Activated T-cell treated with anti-CD3 and anti-CD28 coated beads, Interleukin-2, amount 50 U/mL, for 72 hours (primary cell): Measurements from ENCODE around the gene ZNF133. TPM values are rescaled to one million over a fixed set of nuclear protein-coding genes. Genes with fewer than 3 reads are reported as not detected.

Experiments used
- ATAC-seq, 2 donors: fragments of 150-1000 bp; cut with Tn5 transposase; replicated peaks in 1 of 2; 2 replicates each; pipeline ENCODE4 v1.10.0; 2021; ENCODE audit warnings: moderate library complexity in 2 of 2, mild to moderate bottlenecking in 1 of 2
- DNase-seq, 2 donors: peaks; one replicate each; pipeline ENCODE4 v3.0.0; 2021 to 2022; ENCODE audit warnings: mixed read lengths in 1 of 2
- H3K27ac Mint-ChIP-seq: one replicate; pipeline ENCODE4 v1.8.0; 2022; ENCODE audit warnings: mild to moderate bottlenecking, moderate library complexity, mixed read lengths
- H3K27me3 Mint-ChIP-seq: one replicate; pipeline ENCODE4 v1.8.0; 2022; ENCODE audit warnings: low read depth, mixed read lengths
- H3K36me3 Mint-ChIP-seq, 2 donors: one replicate each; pipeline ENCODE4 v1.8.0; 2022; ENCODE audit warnings: mixed read lengths in 2 of 2, mild to moderate bottlenecking in 1 of 2; ENCODE audit not compliant: insufficient read depth in 2 of 2
- H3K4me1 Mint-ChIP-seq: one replicate; pipeline ENCODE4 v1.8.0; 2022; ENCODE audit warnings: low read depth, mixed read lengths
- H3K4me3 Mint-ChIP-seq, 2 donors: one replicate each; pipeline ENCODE4 v1.8.0; 2022; ENCODE audit warnings: mild to moderate bottlenecking in 2 of 2, mixed read lengths in 2 of 2, moderate library complexity in 2 of 2
- H3K9me3 Mint-ChIP-seq, 2 donors: one replicate each; pipeline ENCODE4 v1.8.0; 2022; ENCODE audit warnings: mixed read lengths in 2 of 2
- total RNA-seq, 2 donors: library from RNA; stranded (reverse); gene quantifications; one replicate each; pipeline ENCODE4 v1.2.3, GENCODE V29; 2022

Gene ZNF133
- total RNA-seq, 2 donors from 2014 or later, result 10.9 to 12.5 TPM

- no peaks in the 10 kb centered on the region for H3K4me1 Mint-ChIP-seq
- no peak overlapping the region for H3K27ac Mint-ChIP-seq
- no peaks in the 10 kb centered on the region for H3K9me3 Mint-ChIP-seq
- no peak overlapping the region for H3K4me3 Mint-ChIP-seq
- H3K27me3 Mint-ChIP-seq, result no peaks in the 10 kb centered on the region
- ATAC-seq (no peak), DNase-seq (no peak)
- H3K36me3 Mint-ChIP-seq, result peaks cover 0 to 3% of the 10 kb centered on the region in 2 donors
Observed at GRCh38 chr20:18304618-18305017, 16.3 kb downstream of the ZNF133 start.

GRCh38 chr20:18307301-18307700, 19.0 kb downstream of the ZNF133 start:
- Mint-ChIP-seq H3K4me3 (no peak overlapping the region), H3K9me3 (no peaks in the 10 kb centered on the region), H3K36me3 (peaks cover 0 to 3% of the 10 kb centered on the region in 2 donors), H3K4me1 (no peaks in the 10 kb centered on the region), H3K27ac (no peak overlapping the region), H3K27me3 (no peaks in the 10 kb centered on the region)
- ATAC-seq (no peak), DNase-seq (no peak)

- no peaks in the 10 kb centered on the region for H3K4me1 Mint-ChIP-seq
- H3K27ac Mint-ChIP-seq, result no peak overlapping the region
- no peaks in the 10 kb centered on the region for H3K27me3 Mint-ChIP-seq
- H3K9me3 Mint-ChIP-seq, result no peaks in the 10 kb centered on the region
- DNase-seq, result no peak
- peaks cover 1 to 3% of the 10 kb centered on the region in 2 donors for H3K36me3 Mint-ChIP-seq
- H3K4me3 Mint-ChIP-seq, result no peak overlapping the region
- no peak for ATAC-seq
Observed at GRCh38 chr20:18310051-18310450, 21.7 kb downstream of the ZNF133 start.

GRCh38 chr20:18310592-18310991, 22.3 kb downstream of the ZNF133 start:
- peaks cover 4 to 7% of the 10 kb centered on the region in 2 donors for H3K36me3 Mint-ChIP-seq
- H3K9me3 Mint-ChIP-seq, result no peaks in the 10 kb centered on the region
- no peak for DNase-seq
- H3K4me1 Mint-ChIP-seq, result no peaks in the 10 kb centered on the region
- no peak for ATAC-seq
- no peak overlapping the region for H3K4me3 Mint-ChIP-seq
- H3K27me3 Mint-ChIP-seq, result no peaks in the 10 kb centered on the region
- H3K27ac Mint-ChIP-seq, result no peak overlapping the region

- H3K4me3 Mint-ChIP-seq, result no peak overlapping the region
- H3K4me1 Mint-ChIP-seq, result no peaks in the 10 kb centered on the region
- no peak overlapping the region for H3K27ac Mint-ChIP-seq
- no peak for DNase-seq
- H3K36me3 Mint-ChIP-seq, result peaks cover 8 to 13% of the 10 kb centered on the region in 2 donors
- no peaks in the 10 kb centered on the region for H3K9me3 Mint-ChIP-seq
- ATAC-seq, result no peak
- no peaks in the 10 kb centered on the region for H3K27me3 Mint-ChIP-seq
Observed at GRCh38 chr20:18312723-18313122, 24.4 kb downstream of the ZNF133 start.

DNA sequence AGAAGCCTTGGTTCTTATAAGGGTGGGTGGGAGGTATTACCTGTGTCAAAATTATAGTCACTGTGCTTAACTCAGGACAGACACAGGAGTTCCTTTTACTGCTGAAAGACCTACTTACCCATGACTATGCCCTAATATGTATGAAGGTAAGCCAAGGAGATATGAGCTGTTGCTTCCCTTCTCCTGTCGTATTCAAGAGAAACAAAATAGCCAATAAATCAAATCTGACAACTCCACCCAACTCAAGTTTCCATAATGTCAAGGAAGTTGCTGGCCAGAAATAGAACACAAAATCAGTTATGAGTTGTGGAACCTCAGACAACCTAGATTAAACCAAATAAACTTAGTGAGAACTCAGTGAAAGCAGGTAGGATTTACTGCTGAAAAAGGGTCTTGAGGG, 25.1 kb downstream of the ZNF133 start:
- peaks cover 8 to 13% of the 10 kb centered on the region in 2 donors for H3K36me3 Mint-ChIP-seq
- no peak overlapping the region for H3K27ac Mint-ChIP-seq
- no peaks in the 10 kb centered on the region for H3K4me1 Mint-ChIP-seq
- no peaks in the 10 kb centered on the region for H3K9me3 Mint-ChIP-seq
- no peaks in the 10 kb centered on the region for H3K27me3 Mint-ChIP-seq
- ATAC-seq, result no peak
- no peak for DNase-seq
- H3K4me3 Mint-ChIP-seq, result no peak overlapping the region

GRCh38 chr20:18314786-18315406, 26.6 kb downstream of the ZNF133 start:
- no peak for DNase-seq
- Mint-ChIP-seq H3K4me1 (no peaks in the 10 kb centered on the region), H3K36me3 (peaks cover 5 to 13% of the 10 kb centered on the region in 2 donors), H3K9me3 (no peaks in the 10 kb centered on the region), H3K4me3 (no peak overlapping the region), H3K27ac (no peak overlapping the region), H3K27me3 (no peaks in the 10 kb centered on the region)
- no peak for ATAC-seq

DNA sequence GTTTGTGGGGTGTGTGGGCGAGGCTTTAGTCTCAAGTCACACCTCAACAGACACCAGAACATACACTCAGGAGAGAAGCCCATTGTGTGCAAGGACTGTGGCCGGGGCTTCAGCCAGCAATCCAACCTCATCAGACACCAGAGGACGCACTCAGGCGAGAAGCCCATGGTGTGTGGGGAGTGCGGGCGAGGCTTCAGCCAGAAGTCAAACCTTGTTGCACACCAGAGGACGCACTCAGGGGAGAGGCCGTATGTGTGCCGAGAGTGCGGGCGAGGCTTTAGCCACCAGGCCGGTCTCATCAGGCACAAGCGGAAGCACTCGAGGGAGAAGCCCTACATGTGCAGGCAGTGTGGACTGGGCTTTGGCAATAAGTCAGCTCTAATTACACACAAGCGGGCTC, 27.8 kb downstream of the ZNF133 start:
- no peak for DNase-seq
- Mint-ChIP-seq H3K4me1 (no peaks in the 10 kb centered on the region), H3K9me3 (no peaks in the 10 kb centered on the region), H3K27ac (no peak overlapping the region), H3K27me3 (no peaks in the 10 kb centered on the region), H3K4me3 (no peak overlapping the region), H3K36me3 (peaks cover 5 to 13% of the 10 kb centered on the region in 2 donors)
- no peak for ATAC-seq

- no peaks in the 10 kb centered on the region for H3K27me3 Mint-ChIP-seq
- H3K4me3 Mint-ChIP-seq, result no peak overlapping the region
- no peaks in the 10 kb centered on the region for H3K9me3 Mint-ChIP-seq
- DNase-seq, result no peak
- H3K4me1 Mint-ChIP-seq, result no peaks in the 10 kb centered on the region
- peaks cover 0 to 3% of the 10 kb centered on the region in 2 donors for H3K36me3 Mint-ChIP-seq
- no peak overlapping the region for H3K27ac Mint-ChIP-seq
- ATAC-seq, result no peak
Observed at GRCh38 chr20:18321316-18321715, 33.0 kb downstream of the ZNF133 start.

DNA sequence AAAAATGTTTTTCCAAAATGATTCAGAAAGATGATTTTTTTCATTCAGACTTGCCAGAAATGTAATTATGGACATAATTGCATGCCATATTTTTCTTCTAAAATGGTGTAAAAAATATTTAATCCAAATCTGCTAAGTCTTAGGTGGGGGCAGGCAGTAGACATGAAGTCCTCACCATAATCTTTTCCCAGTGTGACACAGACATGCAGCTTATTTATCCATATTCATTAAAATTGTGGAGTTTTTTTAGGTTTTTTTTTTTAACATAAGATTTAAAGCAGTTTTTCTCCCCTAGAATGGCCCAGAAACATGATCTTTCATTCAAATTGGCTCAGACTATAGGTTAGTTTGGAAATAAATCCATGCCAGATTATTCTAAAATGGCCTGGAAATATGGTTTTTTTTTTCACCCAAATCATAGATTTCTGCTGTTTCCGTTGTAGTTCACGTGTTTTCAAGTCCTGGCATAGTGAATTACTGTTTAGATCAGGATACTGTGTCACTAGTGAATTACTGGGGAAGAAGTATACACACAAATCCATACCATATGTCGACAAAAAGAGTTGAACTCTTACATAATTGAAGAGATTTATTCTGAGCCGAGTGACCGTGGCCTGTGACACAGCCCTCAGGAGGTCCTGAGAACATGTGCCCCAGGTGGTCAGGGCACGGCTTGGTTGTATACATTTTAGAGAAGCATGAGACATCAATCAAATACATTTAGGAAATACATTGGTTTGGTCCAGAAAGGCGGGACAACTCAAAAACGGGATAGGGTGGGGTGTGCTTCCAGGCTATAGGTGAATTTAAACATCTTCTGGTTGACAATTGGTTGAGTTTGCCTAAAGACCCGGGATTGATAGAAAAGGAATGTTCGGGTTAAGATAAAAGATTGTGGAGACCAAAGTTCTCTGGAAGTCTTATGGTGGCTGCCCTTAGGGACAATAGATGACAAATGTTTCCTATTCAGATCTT, 33.9 kb downstream of the ZNF133 start:
- Mint-ChIP-seq H3K36me3 (peaks cover 0 to 2% of the 10 kb centered on the region in 2 donors), H3K27ac (no peak overlapping the region), H3K4me1 (no peaks in the 10 kb centered on the region), H3K4me3 (no peak overlapping the region), H3K9me3 (no peaks in the 10 kb centered on the region), H3K27me3 (no peaks in the 10 kb centered on the region)
- no peak for ATAC-seq
- no peak for DNase-seq

GRCh38 chr20:18323705-18324104, 35.4 kb downstream of the ZNF133 start:
- Mint-ChIP-seq H3K27ac (no peak overlapping the region), H3K27me3 (no peaks in the 10 kb centered on the region), H3K4me3 (no peak overlapping the region), H3K36me3 (peaks cover 0 to 4% of the 10 kb centered on the region in 2 donors), H3K9me3 (no peaks in the 10 kb centered on the region), H3K4me1 (no peaks in the 10 kb centered on the region)
- DNase-seq (no peak), ATAC-seq (no peak)

GRCh38 chr20:18324596-18325089, 36.3 kb downstream of the ZNF133 start:
- ATAC-seq (no peak), DNase-seq (no peak)
- H3K27me3 Mint-ChIP-seq, result no peaks in the 10 kb centered on the region
- H3K9me3 Mint-ChIP-seq, result no peaks in the 10 kb centered on the region
- H3K36me3 Mint-ChIP-seq, result peaks cover 0 to 4% of the 10 kb centered on the region in 2 donors
- no peak overlapping the region for H3K4me3 Mint-ChIP-seq
- H3K4me1 Mint-ChIP-seq, result no peaks in the 10 kb centered on the region
- H3K27ac Mint-ChIP-seq, result no peak overlapping the region

DNA sequence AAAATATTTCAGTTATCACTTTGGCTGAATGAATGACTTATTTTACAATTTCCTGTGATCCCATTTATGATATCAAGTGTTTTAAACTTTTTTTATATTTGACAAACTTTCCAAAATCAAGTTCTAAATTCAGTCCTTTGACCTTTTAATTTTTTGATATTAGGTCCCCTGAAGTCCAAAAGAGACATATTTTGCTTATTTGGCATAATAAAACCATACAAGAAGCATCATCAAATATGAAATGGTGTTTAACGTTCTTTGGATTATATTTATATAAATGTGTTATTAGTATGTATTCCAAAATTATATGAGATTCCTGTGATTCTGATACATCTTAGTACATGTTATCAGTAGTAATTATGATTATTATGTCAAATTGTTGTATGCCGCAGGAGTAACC, 38.7 kb downstream of the ZNF133 start:
- H3K27me3 Mint-ChIP-seq, result no peaks in the 10 kb centered on the region
- H3K36me3 Mint-ChIP-seq, result peaks cover 7% of the 10 kb centered on the region in 2 donors
- H3K9me3 Mint-ChIP-seq, result peaks cover 6 to 8% of the 10 kb centered on the region in 2 donors
- DNase-seq, result no peak
- no peak overlapping the region for H3K27ac Mint-ChIP-seq
- no peak overlapping the region for H3K4me3 Mint-ChIP-seq
- H3K4me1 Mint-ChIP-seq, result no peaks in the 10 kb centered on the region
- ATAC-seq, result no peak
